Psoas muscle (tissue), 8 donors: ENCODE measurements around the gene KRTAP12-3. TPM values are rescaled to one million over a fixed set of nuclear protein-coding genes. Genes with fewer than 3 reads are reported as not detected.

ENCODE experiments used
- ATAC-seq, 4 donors: fragments of 200-7000 bp; cut with Tn5 transposase; one replicate each; pipeline ENCODE4 v1.9.1; 2020; ENCODE audit warnings: moderate library complexity in 3 of 4, mild to moderate bottlenecking in 2 of 4
- DNase-seq, 2 donors: peaks; one replicate each; pipeline ENCODE4 v3.0.0-alpha.2; 2020
- H3K27ac ChIP-seq: fragments of 200-600 bp; one replicate; pipeline ENCODE4 v1.8.0; 2022
- H3K27me3 ChIP-seq, 3 donors: fragments of 200-600 bp in 1 of 3; one replicate each; pipeline versions ENCODE4 v1.6.1 to v1.8.0; 2013 to 2022; ENCODE audit warnings: low read length in 2 of 3, mild to moderate bottlenecking in 2 of 3, moderate library complexity in 1 of 3; ENCODE audit not compliant: insufficient read depth in 3 of 3
- H3K36me3 ChIP-seq, 2 donors: fragments of 200-600 bp in 1 of 2; one replicate each; pipeline versions ENCODE4 v1.6.1 to v1.8.0; 2013 to 2022; ENCODE audit warnings: low read depth in 1 of 2, mild to moderate bottlenecking in 1 of 2, moderate library complexity in 1 of 2; ENCODE audit not compliant: insufficient read depth in 1 of 2
- H3K4me1 ChIP-seq: fragments of 200-600 bp; one replicate; pipeline ENCODE4 v1.8.0; 2022
- H3K4me3 ChIP-seq: fragments of 200-600 bp; one replicate; pipeline ENCODE4 v1.8.0; 2022; ENCODE audit warnings: mild to moderate bottlenecking
- H3K9me3 ChIP-seq: fragments of 200-600 bp; one replicate; pipeline ENCODE4 v1.8.0; 2022
- WGBS, 3 donors: extraction: QIAGEN DNeasy Blood & Tissue Kit; methylation state at CpG; one replicate each; pipeline versions ENCODE4 v1.1.6 to v1.1.7; 2013; 5-methylcytosine and 5-hydroxymethylcytosine counted together
- intact Hi-C, 2 donors: fragments of 100-400 bp; cut with DNase I; formaldehyde crosslinking; loops; one replicate each; pipeline versions ENCODE4 v1.11.0 to v1.14.2; 2022
- polyA plus RNA-seq, 3 donors: library from polyadenylated mRNA; stranded (reverse); fragments of 200-250 nt; gene quantifications; one replicate each; pipeline ENCODE4 v1.2.3, GENCODE V29; 2013
- total RNA-seq, 4 donors: library from RNA; stranded (reverse); fragmentation: NEBNext Ultra II Directional in 2 of 4; extraction: Animal tissue kit (Norgen Biotek cat#: 25700) in 2 of 4; gene quantifications; one replicate each; pipeline versions ENCODE4 v1.2.1 to v1.2.4, GENCODE V29; 2021 to 2023
- TF ChIP-seq, protein P1 (sequence below): fragments of 200-600 bp; IDR thresholded peaks from one replicate; pipeline ENCODE4 v1.8.0; 2022; ENCODE audit warnings: antibody characterized with exemption
- donor health status: healthy with polysubstance abuse.
- donor health status: DM: no; HTN: no; CAD: no; lungs with moderate emphysema.
- donor health status: Bipolar disorder and iron deficiency.
- donor health status: healthy.
- donor health status: DM: yes; HTN: yes; CAD: no.
- donor health status: DM: no; HTN: no; CAD: no.
- donor health status: DM: no; HTN: no; CAD: no.
- donor health status: DM: yes; HTN: yes; CAD: no.

KRTAP12-3 gene
- total and polyA plus RNA-seq, 7 donors, result not detected

DNA sequence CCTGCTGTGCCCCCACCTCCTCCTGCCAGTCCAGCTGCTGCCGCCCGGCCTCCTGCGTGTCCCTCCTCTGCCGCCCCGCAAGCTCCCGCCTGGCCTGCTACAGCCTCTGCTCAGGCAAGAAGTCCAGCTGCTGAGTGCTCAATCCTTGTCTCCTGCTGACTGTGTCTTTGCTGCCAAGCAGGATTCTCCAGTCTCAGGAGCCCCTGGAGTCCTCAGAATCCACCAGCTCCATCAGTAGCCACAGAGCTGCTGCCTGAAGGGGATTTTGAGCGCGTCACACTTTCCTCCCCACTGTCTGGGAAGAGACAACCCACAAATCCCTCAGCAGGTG, 10.5 kb upstream of the KRTAP12-3 start:
- ATAC-seq, result no peak
- no peak overlapping the region for H3K4me3 ChIP-seq
- 15 to 26% (median 18%) methylated on average over 8 of the region's 8 CpGs for WGBS, 3 donors
- no peaks in the 10 kb centered on the region for H3K4me1 ChIP-seq
- H3K27ac ChIP-seq, result no peak overlapping the region
- intact Hi-C loops, result no loop called here
- peaks cover 0 to 43% (median 6%) of the 10 kb centered on the region in 3 donors for H3K27me3 ChIP-seq
- no peaks in the 10 kb centered on the region for H3K36me3 ChIP-seq
- H3K9me3 ChIP-seq, result peaks cover 3% of the 10 kb centered on the region
- DNase-seq, result no peak
- TF ChIP-seq, protein P1, sequence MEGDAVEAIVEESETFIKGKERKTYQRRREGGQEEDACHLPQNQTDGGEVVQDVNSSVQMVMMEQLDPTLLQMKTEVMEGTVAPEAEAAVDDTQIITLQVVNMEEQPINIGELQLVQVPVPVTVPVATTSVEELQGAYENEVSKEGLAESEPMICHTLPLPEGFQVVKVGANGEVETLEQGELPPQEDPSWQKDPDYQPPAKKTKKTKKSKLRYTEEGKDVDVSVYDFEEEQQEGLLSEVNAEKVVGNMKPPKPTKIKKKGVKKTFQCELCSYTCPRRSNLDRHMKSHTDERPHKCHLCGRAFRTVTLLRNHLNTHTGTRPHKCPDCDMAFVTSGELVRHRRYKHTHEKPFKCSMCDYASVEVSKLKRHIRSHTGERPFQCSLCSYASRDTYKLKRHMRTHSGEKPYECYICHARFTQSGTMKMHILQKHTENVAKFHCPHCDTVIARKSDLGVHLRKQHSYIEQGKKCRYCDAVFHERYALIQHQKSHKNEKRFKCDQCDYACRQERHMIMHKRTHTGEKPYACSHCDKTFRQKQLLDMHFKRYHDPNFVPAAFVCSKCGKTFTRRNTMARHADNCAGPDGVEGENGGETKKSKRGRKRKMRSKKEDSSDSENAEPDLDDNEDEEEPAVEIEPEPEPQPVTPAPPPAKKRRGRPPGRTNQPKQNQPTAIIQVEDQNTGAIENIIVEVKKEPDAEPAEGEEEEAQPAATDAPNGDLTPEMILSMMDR, result no peak

DNA sequence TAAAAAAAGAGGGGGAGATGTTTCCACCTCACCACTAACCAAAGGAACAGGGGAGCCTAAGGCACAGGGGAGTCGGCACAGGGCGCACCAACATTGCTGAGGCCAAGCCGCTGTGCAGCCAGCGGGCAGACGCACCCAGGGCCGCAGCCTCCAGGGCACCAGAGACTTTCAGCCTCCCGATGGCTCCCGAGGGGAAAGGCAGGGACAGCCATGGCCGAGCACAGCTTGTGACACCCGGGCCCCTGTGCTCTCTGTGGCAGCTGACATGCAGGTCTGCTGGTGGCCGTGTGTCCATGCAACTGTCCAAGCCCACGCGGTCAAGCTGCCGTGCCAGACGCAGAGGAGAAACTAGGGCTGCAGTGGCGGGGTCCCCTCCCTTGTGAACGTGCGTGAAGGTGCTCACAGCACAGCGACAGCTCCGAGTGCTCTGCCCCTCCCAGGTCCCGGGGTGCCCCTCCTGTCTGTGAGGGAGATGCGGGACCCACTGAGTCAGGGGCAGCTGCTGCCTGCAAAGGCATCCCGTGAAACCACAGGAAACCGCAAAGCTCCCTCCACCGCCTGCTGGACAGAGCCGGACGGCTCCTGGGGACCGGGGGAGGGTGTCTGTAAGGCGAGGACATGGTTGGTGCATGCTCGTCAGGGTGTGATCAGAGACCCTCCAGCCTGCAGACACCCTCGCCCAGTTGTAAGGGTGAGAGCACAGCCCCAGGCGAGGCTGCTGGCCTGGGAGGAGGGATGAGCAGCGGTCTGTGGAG, 9.0 kb upstream of the KRTAP12-3 start:
- peaks cover 3% of the 10 kb centered on the region for H3K9me3 ChIP-seq
- H3K36me3 ChIP-seq, result no peaks in the 10 kb centered on the region
- TF ChIP-seq, protein P1, result no peak
- H3K4me1 ChIP-seq, result no peaks in the 10 kb centered on the region
- H3K4me3 ChIP-seq, result no peak overlapping the region
- intact Hi-C loops, result no loop called here
- peaks cover 0 to 43% (median 6%) of the 10 kb centered on the region in 3 donors for H3K27me3 ChIP-seq
- no peak for DNase-seq
- no peak overlapping the region for H3K27ac ChIP-seq
- 68 to 74% (median 71%) methylated on average over 33 of the region's 33 CpGs for WGBS, 3 donors
- no peak for ATAC-seq

DNA sequence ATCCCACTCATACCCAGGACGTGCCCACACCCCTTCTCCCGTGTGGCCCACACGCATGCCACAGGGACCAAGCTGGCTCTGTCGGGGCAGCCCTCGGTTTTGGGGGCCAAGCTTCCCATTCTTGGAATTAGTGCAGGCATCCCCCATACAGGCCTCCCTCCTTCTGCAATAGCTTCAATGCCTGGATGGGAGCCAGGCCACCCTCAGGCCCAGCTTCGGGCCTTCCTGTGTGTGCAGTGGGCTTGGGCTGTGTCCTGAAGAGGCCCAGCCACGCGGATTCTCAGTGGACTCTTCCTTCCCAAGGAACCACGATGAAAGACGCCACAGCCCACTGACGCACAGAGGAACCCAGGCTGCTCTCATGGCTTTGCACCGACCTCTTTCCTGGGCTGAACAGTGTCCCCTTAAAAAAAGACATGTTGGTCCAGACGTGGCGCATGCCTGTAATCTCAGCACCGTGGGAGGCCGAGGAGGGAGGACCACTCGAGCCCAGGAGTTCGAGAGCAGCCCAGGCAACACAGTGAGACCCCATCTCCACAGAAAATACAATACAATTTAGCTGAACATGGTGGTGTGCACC, 8.1 kb upstream of the KRTAP12-3 start:
- ATAC-seq, result no peak
- no peak overlapping the region for H3K4me3 ChIP-seq
- intact Hi-C loops, result no loop called here
- H3K27me3 ChIP-seq, result peaks cover 0 to 43% (median 4%) of the 10 kb centered on the region in 3 donors
- H3K27ac ChIP-seq, result no peak overlapping the region
- 80 to 81% (median 81%) methylated on average over 18 of the region's 18 CpGs for WGBS, 3 donors
- no peaks in the 10 kb centered on the region for H3K4me1 ChIP-seq
- TF ChIP-seq, protein P1, result no peak
- H3K36me3 ChIP-seq, result no peaks in the 10 kb centered on the region
- H3K9me3 ChIP-seq, result no peaks in the 10 kb centered on the region
- no peak for DNase-seq

DNA sequence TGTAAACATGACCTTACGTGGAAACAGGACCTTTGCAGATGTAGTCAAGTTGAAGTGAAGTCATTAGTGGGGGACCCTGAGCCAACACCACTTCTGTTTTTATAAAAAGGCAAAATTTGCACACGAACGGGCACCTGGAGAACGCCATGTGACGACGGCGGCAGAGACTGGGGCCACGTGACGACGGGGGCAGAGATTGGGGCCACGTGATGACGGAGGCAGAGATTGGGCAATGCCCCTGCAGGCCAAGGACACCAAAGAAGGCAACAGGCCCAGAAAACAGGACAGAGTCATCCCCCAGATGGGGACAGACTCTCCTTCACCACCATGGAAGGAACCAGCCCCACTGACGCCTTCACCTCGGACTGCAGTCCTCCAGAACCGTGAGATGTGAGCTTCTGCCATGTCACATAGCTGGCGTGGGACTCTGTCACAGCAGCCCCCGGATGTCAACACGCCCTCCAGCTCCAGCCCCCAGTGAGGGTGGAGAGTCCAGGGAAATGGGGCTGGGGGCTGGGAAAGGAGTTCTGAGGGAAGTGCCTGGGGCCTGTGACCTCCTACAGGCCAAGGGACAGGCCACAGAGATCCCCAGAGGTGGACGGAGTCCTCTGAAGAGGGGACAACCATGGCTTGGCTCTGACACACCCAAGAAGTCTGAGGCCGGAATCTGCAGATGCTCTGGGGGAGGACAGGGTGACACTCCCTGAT, 7.3 kb upstream of the KRTAP12-3 start:
- Histone ChIP-seq H3K36me3 (no peaks in the 10 kb centered on the region), H3K4me3 (no peak overlapping the region), H3K27ac (no peak overlapping the region), H3K27me3 (peaks cover 0 to 35% (median 4%) of the 10 kb centered on the region in 3 donors), H3K9me3 (no peaks in the 10 kb centered on the region), H3K4me1 (no peaks in the 10 kb centered on the region)
- DNase-seq (no peak), ATAC-seq (no peak)
- 90 to 92% (median 91%) methylated on average over 20 of the region's 20 CpGs for WGBS, 3 donors
- TF ChIP-seq, protein P1, result no peak
- intact Hi-C loops, result no loop called here
